GM10266 (cell line): ENCODE data around the gene PPP1R17.

ENCODE experiments used
- DNase-seq: peaks from one replicate; pipeline ENCODE4 v3.0.0; 2012; ENCODE audit errors: extremely low spot score
- TF ChIP-seq, protein P1 (sequence below): IDR thresholded peaks from 2 replicates; pipeline ENCODE4 v1.5.1; 2012; ENCODE audit warnings: mild to moderate bottlenecking, low read depth; ENCODE audit not compliant: control insufficient read depth, insufficient read depth; ENCODE audit errors: missing control alignments

The PPP1R17 gene

DNA sequence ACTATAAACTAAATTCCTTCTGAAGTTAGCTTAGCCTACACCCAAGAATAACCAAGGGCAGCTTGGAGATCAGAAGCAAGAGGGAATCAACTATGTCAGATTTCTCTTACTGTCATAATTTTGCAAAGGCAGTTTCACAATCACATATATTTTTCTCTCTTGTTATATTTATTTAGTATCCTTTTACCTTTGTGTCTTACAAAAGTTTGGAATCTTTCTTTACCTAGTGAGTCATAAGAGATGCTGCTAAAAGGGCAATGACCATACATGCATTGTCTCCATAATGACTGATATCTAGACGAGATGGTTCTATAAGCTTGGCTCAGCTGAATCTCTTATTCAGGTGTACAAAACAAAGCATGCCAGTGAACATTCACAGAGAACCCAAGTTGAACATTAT is 61.1 kb downstream of the PPP1R17 start:
- DNase-seq = no peak
- TF ChIP-seq, protein P1, sequence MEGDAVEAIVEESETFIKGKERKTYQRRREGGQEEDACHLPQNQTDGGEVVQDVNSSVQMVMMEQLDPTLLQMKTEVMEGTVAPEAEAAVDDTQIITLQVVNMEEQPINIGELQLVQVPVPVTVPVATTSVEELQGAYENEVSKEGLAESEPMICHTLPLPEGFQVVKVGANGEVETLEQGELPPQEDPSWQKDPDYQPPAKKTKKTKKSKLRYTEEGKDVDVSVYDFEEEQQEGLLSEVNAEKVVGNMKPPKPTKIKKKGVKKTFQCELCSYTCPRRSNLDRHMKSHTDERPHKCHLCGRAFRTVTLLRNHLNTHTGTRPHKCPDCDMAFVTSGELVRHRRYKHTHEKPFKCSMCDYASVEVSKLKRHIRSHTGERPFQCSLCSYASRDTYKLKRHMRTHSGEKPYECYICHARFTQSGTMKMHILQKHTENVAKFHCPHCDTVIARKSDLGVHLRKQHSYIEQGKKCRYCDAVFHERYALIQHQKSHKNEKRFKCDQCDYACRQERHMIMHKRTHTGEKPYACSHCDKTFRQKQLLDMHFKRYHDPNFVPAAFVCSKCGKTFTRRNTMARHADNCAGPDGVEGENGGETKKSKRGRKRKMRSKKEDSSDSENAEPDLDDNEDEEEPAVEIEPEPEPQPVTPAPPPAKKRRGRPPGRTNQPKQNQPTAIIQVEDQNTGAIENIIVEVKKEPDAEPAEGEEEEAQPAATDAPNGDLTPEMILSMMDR = no peak

DNA sequence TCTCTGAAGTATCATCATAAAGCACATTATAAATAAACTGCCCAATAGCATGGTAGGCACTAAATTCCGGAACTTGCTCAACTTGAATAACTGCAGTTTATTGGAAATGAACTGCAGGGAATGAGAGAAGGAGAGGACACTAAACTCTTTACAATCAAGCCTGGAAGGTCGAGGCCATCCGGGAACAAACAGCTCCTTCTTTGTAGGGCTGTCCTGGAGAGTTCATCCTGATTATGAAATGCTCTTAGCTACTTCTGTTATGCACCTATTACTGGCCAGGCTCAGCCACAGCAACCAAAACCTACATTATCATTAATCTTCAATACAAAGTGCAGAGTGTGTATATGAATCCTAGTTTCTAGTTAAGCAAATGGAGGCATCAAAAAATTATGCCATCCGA is 64.7 kb downstream of the PPP1R17 start:
- TF ChIP-seq, protein P1 = no peak
- DNase-seq = no peak
